ENCODE measurements around the gene MARVELD2. TPM values are rescaled to one million over a fixed set of nuclear protein-coding genes. Genes with fewer than 3 reads are reported as not detected.

Gene MARVELD2
- total RNA-seq, 2 donors from 2014 or later = 9.5 to 30.1 TPM

DNA sequence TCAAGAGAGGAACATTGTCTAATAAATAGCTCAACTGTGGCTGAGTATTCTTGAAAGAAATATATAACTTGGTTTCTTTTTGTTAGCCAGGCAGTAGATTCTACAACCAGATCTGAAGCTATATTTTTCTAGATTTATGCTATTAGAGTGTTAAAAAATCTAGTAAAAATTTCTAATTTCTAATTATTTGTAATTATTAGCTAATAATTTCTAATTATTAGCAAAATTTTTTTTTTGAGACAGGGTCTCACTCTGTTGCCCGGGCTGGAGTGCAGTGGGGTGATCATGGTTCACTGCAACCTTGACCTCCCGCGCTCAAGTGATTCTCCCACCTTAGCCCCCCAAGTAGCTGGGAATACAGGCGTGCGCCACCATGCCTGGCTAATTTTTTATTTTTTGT lies 42.5 kb upstream of the MARVELD2 start:
- intact Hi-C loops (cut with DNase I) = no loop called here
- Histone ChIP-seq H3K27me3 (replicated peaks; ENCODE audit: insufficient read depth) (no peaks in the 10 kb centered on the region), H3K4me1 (replicated peaks) (no peaks in the 10 kb centered on the region), H3K36me3 (no peaks in the 10 kb centered on the region), H3K4me3 (no peak overlapping the region), H3K9me3 (no peaks in the 10 kb centered on the region), H3K27ac (no peak overlapping the region)
- WGBS = 96% methylated on average over 5 of the region's 5 CpGs
- TF ChIP-seq POLR2A (IDR thresholded peaks at IDR 0.05) = no peak
- no peak for TF ChIP-seq CTCF (IDR thresholded peaks at IDR 0.05)
- no peak for TF ChIP-seq POLR2AphosphoS5 (IDR thresholded peaks at IDR 0.05)
- DNase-seq (ENCODE audit: low spot score) = no peak

DNA sequence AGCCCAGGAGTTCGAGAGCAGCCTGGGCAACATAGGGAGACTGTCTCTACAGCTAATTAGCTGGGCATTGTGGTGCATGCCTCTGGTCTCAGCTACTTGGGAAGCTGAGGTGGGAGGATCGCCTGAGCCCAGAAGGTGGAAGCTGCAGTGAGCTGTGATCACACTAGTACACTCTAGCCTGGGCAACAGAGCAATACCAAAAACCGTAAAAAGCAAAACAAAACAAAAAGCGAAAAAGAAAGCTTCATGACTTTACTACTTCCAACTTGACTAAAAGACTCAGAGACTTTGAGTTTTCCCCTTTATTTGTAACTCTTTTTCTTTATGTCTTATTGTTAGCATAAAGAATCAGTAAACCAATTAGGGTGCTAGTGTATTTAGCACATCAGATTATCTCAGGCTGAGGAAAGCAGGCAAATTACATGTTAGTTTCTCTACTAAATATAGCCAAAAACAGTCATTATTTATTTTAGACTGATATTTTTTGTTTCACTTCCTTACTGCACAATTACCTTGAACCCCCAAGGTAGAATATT lies 39.9 kb upstream of the MARVELD2 start:
- DNase-seq (ENCODE audit: low spot score) = no peak
- H3K27me3 ChIP-seq (replicated peaks; ENCODE audit: insufficient read depth) = no peaks in the 10 kb centered on the region
- no peaks in the 10 kb centered on the region for H3K36me3 ChIP-seq
- 89% methylated on average over 4 of the region's 4 CpGs for WGBS
- intact Hi-C loops (cut with DNase I) = no loop called here
- H3K4me3 ChIP-seq = no peak overlapping the region
- H3K27ac ChIP-seq = no peak overlapping the region
- no peaks in the 10 kb centered on the region for H3K4me1 ChIP-seq (replicated peaks)
- no peaks in the 10 kb centered on the region for H3K9me3 ChIP-seq
- TF ChIP-seq POLR2AphosphoS5 (IDR thresholded peaks at IDR 0.05) = no peak
- no peak for TF ChIP-seq POLR2A (IDR thresholded peaks at IDR 0.05)

- no peaks in the 10 kb centered on the region for H3K27me3 ChIP-seq (replicated peaks; ENCODE audit: insufficient read depth)
- H3K4me3 ChIP-seq = no peak overlapping the region
- H3K27ac ChIP-seq = no peak overlapping the region
- no peak for DNase-seq (ENCODE audit: low spot score)
- no peaks in the 10 kb centered on the region for H3K4me1 ChIP-seq (replicated peaks)
- H3K36me3 ChIP-seq = no peaks in the 10 kb centered on the region
- no peak for TF ChIP-seq POLR2AphosphoS5 (IDR thresholded peaks at IDR 0.05)
- no peak for TF ChIP-seq POLR2A (IDR thresholded peaks at IDR 0.05)
- no peak for TF ChIP-seq CTCF (IDR thresholded peaks at IDR 0.05)
- intact Hi-C loops (cut with DNase I) = no loop called here
- H3K9me3 ChIP-seq = no peaks in the 10 kb centered on the region
Observed at GRCh38 chr5:69378376-69378775, 36.5 kb upstream of the MARVELD2 start.

- H3K4me1 ChIP-seq (replicated peaks) = no peaks in the 10 kb centered on the region
- intact Hi-C loops (cut with DNase I) = no loop called here
- 83% methylated on average over 15 of the region's 15 CpGs for WGBS
- no peak for DNase-seq (ENCODE audit: low spot score)
- no peak for TF ChIP-seq POLR2AphosphoS5 (IDR thresholded peaks at IDR 0.05)
- TF ChIP-seq CTCF (IDR thresholded peaks at IDR 0.05) = no peak
- TF ChIP-seq POLR2A (IDR thresholded peaks at IDR 0.05) = no peak
- H3K9me3 ChIP-seq = no peaks in the 10 kb centered on the region
- no peak overlapping the region for H3K27ac ChIP-seq
- no peaks in the 10 kb centered on the region for H3K27me3 ChIP-seq (replicated peaks; ENCODE audit: insufficient read depth)
- H3K4me3 ChIP-seq = no peak overlapping the region
- H3K36me3 ChIP-seq = no peaks in the 10 kb centered on the region
Observed at GRCh38 chr5:69404659-69405330, 10.1 kb upstream of the MARVELD2 start.

GRCh38 chr5:69415584-69415958 lies 655 bp downstream of the MARVELD2 start:
- DNase-seq (ENCODE audit: low spot score) = peak; percentile 41
- H3K27ac ChIP-seq = peak overlapping the region; percentile 88

DNA sequence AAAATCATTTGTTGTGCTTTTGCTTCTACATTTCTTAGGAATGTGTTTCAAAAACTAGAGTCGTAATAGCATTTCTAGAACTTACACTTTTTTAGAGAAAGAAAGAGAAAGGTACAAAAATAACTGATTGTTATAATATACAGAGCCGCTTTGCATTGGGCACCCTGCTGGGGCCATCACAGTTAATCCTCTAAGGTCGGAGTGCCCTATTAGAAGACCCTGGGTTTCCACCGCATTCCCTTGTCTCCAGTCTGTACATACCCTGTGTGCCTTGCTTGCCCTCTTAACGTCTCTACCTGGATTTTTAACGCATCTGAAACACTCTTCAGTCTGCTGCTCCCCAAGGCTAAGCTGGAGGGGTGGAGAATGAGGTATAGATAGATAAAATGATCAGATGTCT lies 1.3 kb downstream of the MARVELD2 start:
- intact Hi-C loops (cut with DNase I) = loop anchor here (10.0 kb wide), 1 partner anchor 79 kb away; the partner anchor contains the start of gene OCLN
- peak overlapping the region; percentile 66 to 79 for H3K4me3 ChIP-seq
- peak overlapping the region; percentile 88 for H3K27ac ChIP-seq
- no peak for DNase-seq (ENCODE audit: low spot score)
- no peaks in the 10 kb centered on the region for H3K9me3 ChIP-seq
- 40% methylated on average over 6 of the region's 6 CpGs for WGBS
- no peaks in the 10 kb centered on the region for H3K36me3 ChIP-seq
- TF ChIP-seq CTCF (IDR thresholded peaks at IDR 0.05) (no peak), POLR2AphosphoS5 (IDR thresholded peaks at IDR 0.05) (no peak), POLR2A (IDR thresholded peaks at IDR 0.05) (no peak)
- H3K4me1 ChIP-seq (replicated peaks) = no peaks in the 10 kb centered on the region
- H3K27me3 ChIP-seq (replicated peaks; ENCODE audit: insufficient read depth) = no peaks in the 10 kb centered on the region

More at GRCh38 chr5:69415584-69415958, 655 bp downstream of the MARVELD2 start:
- Histone ChIP-seq H3K4me3 (peak overlapping the region; percentile 66 to 79), H3K4me1 (replicated peaks) (no peaks in the 10 kb centered on the region), H3K9me3 (no peaks in the 10 kb centered on the region), H3K27me3 (replicated peaks; ENCODE audit: insufficient read depth) (no peaks in the 10 kb centered on the region), H3K36me3 (no peaks in the 10 kb centered on the region)
- intact Hi-C loops (cut with DNase I) = loop anchor here (10.0 kb wide), 1 partner anchor 79 kb away; the partner anchor contains the start of gene OCLN
- TF ChIP-seq POLR2A (IDR thresholded peaks at IDR 0.05) = no peak
- TF ChIP-seq POLR2AphosphoS5 (IDR thresholded peaks at IDR 0.05) = no peak
- WGBS = 30% methylated on average over 18 of the region's 18 CpGs
